DND-41 (cell line): ENCODE results near the gene PSMD13.

Source experiments
- CTCF ChIP-seq: IDR thresholded peaks from 2 replicates; pipeline ENCODE4 v1.5.1; 2012; ENCODE audit warnings: borderline replicate concordance, low read length, moderate library complexity, mild to moderate bottlenecking; ENCODE audit not compliant: poor library complexity, severe bottlenecking; ENCODE audit errors: extremely low read depth
- EZH2 ChIP-seq: IDR thresholded peaks from 3 replicates; pipeline ENCODE4 v1.6.1; 2012; ENCODE audit warnings: borderline replicate concordance, low read depth, mild to moderate bottlenecking, moderate library complexity, low read length, inconsistent platforms; ENCODE audit not compliant: severe bottlenecking

GRCh38 chr11:299951-300735, 63.4 kb downstream of the PSMD13 start:
- TF ChIP-seq CTCF (peak; percentile 14), EZH2 (no peak)
